ENCODE data around the gene TMEM53.

DNA sequence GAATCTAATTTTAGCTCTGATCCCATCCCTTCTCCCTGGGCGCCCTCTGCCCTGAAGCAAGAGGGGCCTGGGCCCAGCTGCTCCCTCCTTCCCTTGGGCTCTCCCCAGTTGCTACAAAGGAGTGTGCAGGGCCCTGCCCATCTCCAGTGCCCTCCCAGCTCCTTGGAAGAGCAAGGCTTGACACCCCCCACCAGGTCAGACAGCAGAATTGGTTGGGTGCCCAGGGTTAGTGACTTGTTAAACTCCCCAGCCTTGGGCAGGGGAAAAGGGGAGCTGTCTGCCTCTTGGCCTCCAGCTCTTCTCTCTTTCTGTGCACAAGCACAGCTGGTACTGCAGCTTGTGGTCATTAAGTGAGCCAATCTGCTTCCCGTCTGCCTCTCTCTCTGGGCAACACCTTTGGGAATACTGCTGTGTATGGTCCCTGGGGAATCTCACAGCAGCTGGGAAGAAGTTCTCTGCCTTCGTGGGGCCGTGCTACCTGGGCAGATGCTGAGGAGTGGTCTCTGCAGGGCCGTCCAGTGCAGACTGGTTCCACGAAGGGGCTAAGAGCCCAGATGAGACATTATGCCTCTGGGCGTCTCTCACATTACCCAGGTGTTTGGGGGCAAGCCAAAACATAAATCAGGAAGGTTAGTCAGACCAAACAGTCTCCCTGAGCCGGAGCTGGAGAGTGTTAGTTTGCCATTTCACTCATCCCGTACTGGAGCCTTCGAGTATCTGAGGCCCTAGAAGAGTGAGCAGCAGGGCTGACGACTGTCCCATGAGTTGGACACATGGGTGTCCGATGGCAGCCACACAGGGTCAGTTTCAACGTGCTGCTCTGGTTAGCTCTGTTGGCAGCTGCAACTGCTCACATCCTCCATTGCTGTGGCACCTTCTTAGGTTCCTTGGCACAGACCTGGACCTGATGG is 37.3 kb downstream of the TMEM53 start:
- TF ChIP-seq, protein P1, sequence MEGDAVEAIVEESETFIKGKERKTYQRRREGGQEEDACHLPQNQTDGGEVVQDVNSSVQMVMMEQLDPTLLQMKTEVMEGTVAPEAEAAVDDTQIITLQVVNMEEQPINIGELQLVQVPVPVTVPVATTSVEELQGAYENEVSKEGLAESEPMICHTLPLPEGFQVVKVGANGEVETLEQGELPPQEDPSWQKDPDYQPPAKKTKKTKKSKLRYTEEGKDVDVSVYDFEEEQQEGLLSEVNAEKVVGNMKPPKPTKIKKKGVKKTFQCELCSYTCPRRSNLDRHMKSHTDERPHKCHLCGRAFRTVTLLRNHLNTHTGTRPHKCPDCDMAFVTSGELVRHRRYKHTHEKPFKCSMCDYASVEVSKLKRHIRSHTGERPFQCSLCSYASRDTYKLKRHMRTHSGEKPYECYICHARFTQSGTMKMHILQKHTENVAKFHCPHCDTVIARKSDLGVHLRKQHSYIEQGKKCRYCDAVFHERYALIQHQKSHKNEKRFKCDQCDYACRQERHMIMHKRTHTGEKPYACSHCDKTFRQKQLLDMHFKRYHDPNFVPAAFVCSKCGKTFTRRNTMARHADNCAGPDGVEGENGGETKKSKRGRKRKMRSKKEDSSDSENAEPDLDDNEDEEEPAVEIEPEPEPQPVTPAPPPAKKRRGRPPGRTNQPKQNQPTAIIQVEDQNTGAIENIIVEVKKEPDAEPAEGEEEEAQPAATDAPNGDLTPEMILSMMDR (IDR thresholded peaks at IDR 0.05) = no peak
- no peak for TF ChIP-seq POLR2A (IDR thresholded peaks at IDR 0.05)

All from thyroid gland (tissue), 4 donors.